HG03469 (cell line): ENCODE data around the gene ZNF487.

Source experiments
- ATAC-seq: cut with Tn5 transposase; IDR thresholded peaks from one replicate; pipeline ENCODE4 v1.9.1; 2021; ENCODE audit warnings: mild to moderate bottlenecking, moderate library complexity, moderate number of reproducible peaks; ENCODE audit not compliant: unreplicated experiment

The ZNF487 gene

GRCh38 chr10:43482319-43483078, 45.6 kb downstream of the ZNF487 start:
- ATAC-seq: no peak

- no peak for ATAC-seq
Observed at GRCh38 chr10:43491855-43492254, 54.9 kb downstream of the ZNF487 start.

- no peak for ATAC-seq
Observed at GRCh38 chr10:43502931-43503330, 66.0 kb downstream of the ZNF487 start.

- ATAC-seq: no peak
Observed at GRCh38 chr10:43524434-43525247, 87.7 kb downstream of the ZNF487 start.
